HEK293T (cell line): Measurements from ENCODE around the gene AGBL4.

ENCODE experiments used
- BHLHE40 ChIP-seq: fragments of 450-650 bp; IDR thresholded peaks from 2 replicates; pipeline ENCODE4 v1.6.1; 2016; ENCODE audit warnings: mild to moderate bottlenecking, moderate library complexity, borderline replicate concordance
- FOXA1 ChIP-seq: fragments of 450-650 bp; IDR thresholded peaks from 2 replicates; pipeline ENCODE4 v1.6.1; 2016; ENCODE audit warnings: mild to moderate bottlenecking
- FOXK2 ChIP-seq: fragments of 450-650 bp; IDR thresholded peaks from 2 replicates; pipeline ENCODE4 v1.6.1; 2016; ENCODE audit warnings: mild to moderate bottlenecking
- FOXM1 ChIP-seq: fragments of 450-650 bp; IDR thresholded peaks from 2 replicates; pipeline ENCODE4 v1.6.1; 2017; ENCODE audit warnings: mild to moderate bottlenecking, borderline replicate concordance
- SP1 ChIP-seq: fragments of 450-650 bp; IDR thresholded peaks from 2 replicates; pipeline ENCODE4 v1.6.1; 2017
- SUZ12 ChIP-seq: fragments of 450-650 bp; IDR thresholded peaks from 2 replicates; pipeline ENCODE4 v1.6.1; 2016; ENCODE audit warnings: mild to moderate bottlenecking
- ZNF384 ChIP-seq: fragments of 450-650 bp; IDR thresholded peaks from 2 replicates; pipeline ENCODE4 v1.6.1; 2016

DNA sequence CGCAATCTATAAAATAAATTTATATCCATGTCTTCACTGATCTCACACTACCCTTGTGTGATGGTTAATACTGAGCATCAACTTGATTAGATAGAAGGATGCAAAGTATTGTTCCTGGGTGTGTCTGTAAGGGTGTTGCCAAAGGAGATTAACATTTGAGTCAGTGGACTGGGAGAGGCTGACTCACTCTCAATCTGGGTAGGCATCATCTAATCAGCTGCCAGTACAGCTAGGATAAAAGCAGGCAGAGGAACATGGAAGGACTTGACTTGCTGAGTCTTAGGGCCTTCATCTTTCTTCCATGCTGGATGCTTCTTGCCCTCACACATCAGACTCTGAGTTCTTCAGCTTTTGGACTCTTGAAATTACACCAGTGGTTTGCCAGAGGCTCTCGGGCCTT, 615.4 kb downstream of the AGBL4 start:
- TF ChIP-seq FOXK2 (no peak), SP1 (no peak), FOXM1 (no peak), BHLHE40 (no peak), FOXA1 (no peak), ZNF384 (no peak), SUZ12 (no peak)
